Nasal cavity respiratory epithelium epithelial cell of viscerocranial mucosa (primary cell): ENCODE results near the gene PDCD5. TPM values are rescaled to one million over a fixed set of nuclear protein-coding genes. Genes with fewer than 3 reads are reported as not detected.

Source experiments
- total RNA-seq: library from RNA; depleted of rRNA; stranded (reverse); fragments of >200 nt; gene quantifications from 2 replicates; pipeline ENCODE4 v1.2.3, GENCODE V29; 2014

The PDCD5 gene, protein sequence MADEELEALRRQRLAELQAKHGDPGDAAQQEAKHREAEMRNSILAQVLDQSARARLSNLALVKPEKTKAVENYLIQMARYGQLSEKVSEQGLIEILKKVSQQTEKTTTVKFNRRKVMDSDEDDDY
- total RNA-seq: 112 and 144 TPM in 2 replicates

GRCh38 chr19:32580901-32581704 is at the start of gene PDCD5:
Gene PDCD5, plus strand, starts transcription at chr19:32581190. Its CDS starts 72 bp downstream, at chr19:32581262.

Other genes with a start within 250 kb of the PDCD5 start
- 9.2 and 21.1 TPM in 2 replicates for gene ZNF507, start 235.6 kb upstream of the PDCD5 start, total RNA-seq
- 6.8 and 9.9 TPM in 2 replicates for gene DPY19L3, start 175.4 kb upstream of the PDCD5 start, total RNA-seq
- gene ANKRD27, start 94.0 kb downstream of the PDCD5 start, total RNA-seq: 39.3 and 55.1 TPM in 2 replicates
- gene RGS9BP, start 94.7 kb downstream of the PDCD5 start, total RNA-seq: 0.57 and 1.0 TPM in 2 replicates
- gene NUDT19, start 110.6 kb downstream of the PDCD5 start, total RNA-seq: 10.6 and 25.8 TPM in 2 replicates
- under 0.01 and 1.00 TPM in 2 replicates for gene TDRD12, start 138.6 kb downstream of the PDCD5 start, total RNA-seq